PC-3 (cell line): ENCODE data around the gene PTPRD.

Experiments used
- EZH2 ChIP-seq: fragments of 300-600 bp; sonication (generic); IDR thresholded peaks from one replicate; pipeline ENCODE4 v1.6.1; 2017; ENCODE audit warnings: antibody characterized with exemption, mild to moderate bottlenecking, low read length; ENCODE audit not compliant: unreplicated experiment
- EZH2phosphoT487 ChIP-seq: fragments of 300-600 bp; sonication (generic); IDR thresholded peaks from 2 replicates; pipeline ENCODE4 v1.6.1; 2018; ENCODE audit warnings: mild to moderate bottlenecking, antibody characterized with exemption, low read length, borderline replicate concordance
- TF ChIP-seq, protein P1 (sequence below): fragments of 300-600 bp; sonication (generic); conservative IDR thresholded peaks from 2 replicates; pipeline ENCODE4 v1.5.1; 2017; ENCODE audit warnings: antibody characterized with exemption, low read depth, mild to moderate bottlenecking, low read length

- TF ChIP-seq, protein P1, sequence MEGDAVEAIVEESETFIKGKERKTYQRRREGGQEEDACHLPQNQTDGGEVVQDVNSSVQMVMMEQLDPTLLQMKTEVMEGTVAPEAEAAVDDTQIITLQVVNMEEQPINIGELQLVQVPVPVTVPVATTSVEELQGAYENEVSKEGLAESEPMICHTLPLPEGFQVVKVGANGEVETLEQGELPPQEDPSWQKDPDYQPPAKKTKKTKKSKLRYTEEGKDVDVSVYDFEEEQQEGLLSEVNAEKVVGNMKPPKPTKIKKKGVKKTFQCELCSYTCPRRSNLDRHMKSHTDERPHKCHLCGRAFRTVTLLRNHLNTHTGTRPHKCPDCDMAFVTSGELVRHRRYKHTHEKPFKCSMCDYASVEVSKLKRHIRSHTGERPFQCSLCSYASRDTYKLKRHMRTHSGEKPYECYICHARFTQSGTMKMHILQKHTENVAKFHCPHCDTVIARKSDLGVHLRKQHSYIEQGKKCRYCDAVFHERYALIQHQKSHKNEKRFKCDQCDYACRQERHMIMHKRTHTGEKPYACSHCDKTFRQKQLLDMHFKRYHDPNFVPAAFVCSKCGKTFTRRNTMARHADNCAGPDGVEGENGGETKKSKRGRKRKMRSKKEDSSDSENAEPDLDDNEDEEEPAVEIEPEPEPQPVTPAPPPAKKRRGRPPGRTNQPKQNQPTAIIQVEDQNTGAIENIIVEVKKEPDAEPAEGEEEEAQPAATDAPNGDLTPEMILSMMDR, result no peak
- no peak for TF ChIP-seq EZH2phosphoT487
- TF ChIP-seq EZH2, result no peak
Observed at GRCh38 chr9:10250219-10250618, 362.6 kb downstream of the PTPRD start.
